PC-3 (cell line): ENCODE data around the gene LOC101059915.
"Not testable (repeated sequence)": the region's sequence is repeated elsewhere in the genome, so short reads cannot be mapped to it uniquely, and the experiment has no call there.

Source experiments
- ATAC-seq: fragments of 200-7000 bp; cut with Tn5 transposase; 2 replicates; pipeline ENCODE4 v1.9.1; 2020; ENCODE audit warnings: mild to moderate bottlenecking, moderate library complexity
- BruUV-seq: library from RNA; stranded (reverse); fragments of 400-500 nt; replicated peaks from 2 replicates; lab custom pipeline; 2021; lab: Mats Ljungman, UMichigan
- CTCF ChIA-PET: fragments of 300-600 bp; sonication (Branson Sonifier 250); formaldehyde crosslinking; loops from one replicate; lab custom pipeline; 2022; ENCODE audit warnings: antibody characterized with exemption; lab: Charles Lee
- POLR2A ChIA-PET: fragments of 300-600 bp; sonication (Branson Sonifier 250); formaldehyde crosslinking; loops from one replicate; lab custom pipeline; 2022; ENCODE audit warnings: antibody characterized with exemption; ENCODE audit not compliant: unreplicated experiment; lab: Charles Lee
- DNase-seq: peaks from one replicate; pipeline ENCODE4 v3.0.0-alpha.2; 2015
- H2AFZ ChIP-seq: fragments of 300-600 bp; sonication (generic); 2 replicates; pipeline ENCODE4 v1.6.0; 2016; ENCODE audit warnings: antibody characterized with exemption, low read length
- H3F3A ChIP-seq: fragments of 300-600 bp; sonication (generic); one replicate; pipeline ENCODE4 v1.6.0; 2017; ENCODE audit warnings: antibody characterized with exemption, low read length, control low read depth, mild to moderate bottlenecking; ENCODE audit not compliant: unreplicated experiment
- H3K27ac ChIP-seq: fragments of 300-600 bp; sonication (generic); 2 replicates; pipeline ENCODE4 v1.5.1; 2016; ENCODE audit warnings: mild to moderate bottlenecking, low read length
- H3K27me3 ChIP-seq: fragments of 300-600 bp; sonication (generic); 2 replicates; pipeline ENCODE4 v1.6.1; 2016; ENCODE audit warnings: low read length, mixed read lengths
- H3K36me3 ChIP-seq: fragments of 300-600 bp; sonication (generic); 2 replicates; pipeline ENCODE4 v1.6.1; 2016; ENCODE audit warnings: low read depth, mixed run types, low read length, mixed read lengths
- H3K4me1 ChIP-seq: fragments of 300-600 bp; sonication (generic); 2 replicates; pipeline ENCODE4 v1.5.1; 2016; ENCODE audit warnings: low read length; ENCODE audit not compliant: insufficient read depth
- H3K4me2 ChIP-seq: fragments of 300-600 bp; sonication (generic); 2 replicates; pipeline ENCODE4 v1.6.0; 2016; ENCODE audit warnings: low read length
- H3K4me3 ChIP-seq: fragments of 300-600 bp; sonication (generic); 2 replicates; pipeline ENCODE4 v1.5.1; 2016; ENCODE audit warnings: mild to moderate bottlenecking, low read length, mixed read lengths
- H3K79me2 ChIP-seq: fragments of 300-600 bp; sonication (generic); 2 replicates; pipeline ENCODE4 v1.6.1; 2017; ENCODE audit warnings: low read length, mixed read lengths
- H3K9ac ChIP-seq: fragments of 300-600 bp; sonication (generic); 2 replicates; pipeline ENCODE4 v1.6.0; 2016; ENCODE audit warnings: mild to moderate bottlenecking, low read length
- H3K9me2 ChIP-seq: fragments of 300-600 bp; sonication (generic); replicated peaks from 2 replicates; pipeline ENCODE4 v1.6.1; 2016; ENCODE audit warnings: mixed run types, low read length, mixed read lengths
- H3K9me3 ChIP-seq: fragments of 300-600 bp; sonication (generic); 2 replicates; pipeline ENCODE4 v1.6.1; 2016; ENCODE audit warnings: low read length, mixed read lengths
- H4K20me1 ChIP-seq: fragments of 300-600 bp; sonication (generic); 2 replicates; pipeline ENCODE4 v1.6.1; 2016; ENCODE audit warnings: low read length, mixed read lengths
- CTCF ChIP-seq: fragments of 300-600 bp; sonication (generic); conservative IDR thresholded peaks from 2 replicates; pipeline ENCODE4 v1.5.1; 2017; ENCODE audit warnings: antibody characterized with exemption, low read depth, mild to moderate bottlenecking, low read length
- EZH2 ChIP-seq: fragments of 300-600 bp; sonication (generic); IDR thresholded peaks from one replicate; pipeline ENCODE4 v1.6.1; 2017; ENCODE audit warnings: antibody characterized with exemption, mild to moderate bottlenecking, low read length; ENCODE audit not compliant: unreplicated experiment
- EZH2phosphoT487 ChIP-seq: fragments of 300-600 bp; sonication (generic); IDR thresholded peaks from 2 replicates; pipeline ENCODE4 v1.6.1; 2018; ENCODE audit warnings: mild to moderate bottlenecking, antibody characterized with exemption, low read length, borderline replicate concordance
- intact Hi-C: fragments of 100-400 bp; cut with micrococcal nuclease; formaldehyde crosslinking; loops from 2 replicates; pipeline ENCODE4 v1.9.0; 2023

LOC101059915 gene

GRCh38 chrX:71668248-71668595 lies 876 bp downstream of the LOC101059915 start:
- CTCF ChIA-PET, result no interaction called here
- no TSS peak for BruUV-seq

DNA sequence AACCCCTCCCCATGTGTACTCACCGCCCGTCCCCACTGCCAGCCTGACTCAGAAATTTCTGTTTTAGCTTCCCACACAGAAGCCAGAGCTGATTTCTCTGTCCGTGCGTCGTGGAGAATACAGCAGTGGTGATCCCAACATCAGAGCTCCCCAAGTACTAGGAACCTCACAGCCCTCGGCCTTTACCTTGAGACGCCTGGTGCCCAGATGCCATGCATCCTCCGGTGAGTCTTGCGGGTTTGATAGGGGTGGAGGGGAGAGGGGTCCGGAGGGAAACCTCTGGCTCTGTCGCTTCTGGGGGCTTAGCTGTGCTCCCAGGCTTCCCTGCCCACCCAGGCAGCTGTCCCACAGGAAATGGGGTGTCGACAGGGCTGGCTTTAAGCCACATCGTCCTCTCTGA lies 2.1 kb downstream of the LOC101059915 start:
- no peak for DNase-seq
- Histone ChIP-seq H3K36me3 (no peaks in the 10 kb centered on the region), H3K9me3 (no peaks in the 10 kb centered on the region), H3K79me2 (no peaks in the 10 kb centered on the region), H4K20me1 (no peaks in the 10 kb centered on the region), H3K4me1 (peaks cover 12% of the 10 kb centered on the region), H3K9me2 (no peaks in the 10 kb centered on the region), H3K27me3 (no peaks in the 10 kb centered on the region), H2AFZ (no peak overlapping the region), H3K4me3 (no peak overlapping the region), H3K27ac (no peak overlapping the region), H3K4me2 (no peak overlapping the region), H3F3A (no peaks in the 10 kb centered on the region), H3K9ac (no peak overlapping the region)
- POLR2A ChIA-PET, result interaction anchor here (0.5 kb wide), 1 partner anchor 183 kb away, joined by 10 read pairs; no protein-coding TSS in a partner anchor
- CTCF ChIA-PET, result no interaction called here
- no peak for ATAC-seq
- no peak for TF ChIP-seq CTCF
- no peak for TF ChIP-seq EZH2
- no peak for TF ChIP-seq EZH2phosphoT487
- intact Hi-C loops, result no loop called here
- BruUV-seq, result no TSS peak

More at GRCh38 chrX:71668248-71668595, 876 bp downstream of the LOC101059915 start:
- H3K4me1 ChIP-seq, result peaks cover 19% of the 10 kb centered on the region
- H2AFZ ChIP-seq, result no peak overlapping the region
- H3K9ac ChIP-seq, result no peak overlapping the region
- H3K79me2 ChIP-seq, result no peaks in the 10 kb centered on the region
- TF ChIP-seq CTCF (no peak), EZH2 (no peak), EZH2phosphoT487 (no peak)
- H3K27me3 ChIP-seq, result no peaks in the 10 kb centered on the region
- H3K4me3 ChIP-seq, result no peak overlapping the region
- no peak overlapping the region for H3K4me2 ChIP-seq
- DNase-seq, result no peak
- no peaks in the 10 kb centered on the region for H3K9me2 ChIP-seq
- no peaks in the 10 kb centered on the region for H3K9me3 ChIP-seq
- POLR2A ChIA-PET, result no interaction called here
- no peaks in the 10 kb centered on the region for H4K20me1 ChIP-seq
- no peak overlapping the region for H3K27ac ChIP-seq
- ATAC-seq, result no peak
- intact Hi-C loops, result no loop called here
- H3F3A ChIP-seq, result no peaks in the 10 kb centered on the region
- no peaks in the 10 kb centered on the region for H3K36me3 ChIP-seq

GRCh38 chrX:71669947-71670346 lies 2.6 kb downstream of the LOC101059915 start:
- intact Hi-C loops, result loop anchor here (1.0 kb wide), 1 partner anchor 189 kb away; no protein-coding TSS in a partner anchor
- not testable (repeated sequence) for H3K4me3 ChIP-seq, H3K36me3 ChIP-seq, H3K4me2 ChIP-seq, BruUV-seq, H3K9ac ChIP-seq, H3K27me3 ChIP-seq, H3K9me2 ChIP-seq, H3K27ac ChIP-seq, H4K20me1 ChIP-seq, H2AFZ ChIP-seq, H3F3A ChIP-seq, H3K9me3 ChIP-seq, H3K79me2 ChIP-seq
- POLR2A ChIA-PET, result interaction anchor here (0.5 kb wide), 1 partner anchor 184 kb away, joined by 10 read pairs; no protein-coding TSS in a partner anchor
- peak; percentile 58 for DNase-seq
- peak; percentile 51 for TF ChIP-seq CTCF
- peak; percentile 93 for ATAC-seq
- H3K4me1 ChIP-seq, result peaks cover 12% of the 10 kb centered on the region
- CTCF ChIA-PET, result interaction anchor here (0.5 kb wide), 1 partner anchor 871 kb away, joined by 7 read pairs; no protein-coding TSS in a partner anchor
